Lower leg skin (tissue), 4 donors: ENCODE measurements around the gene GPRIN1. TPM values are rescaled to one million over a fixed set of nuclear protein-coding genes. Genes with fewer than 3 reads are reported as not detected.

Experiments used
- DNase-seq, 2 donors: peaks; one replicate each; pipeline ENCODE4 v3.0.0-alpha.2; 2019; ENCODE audit warnings: low spot score in 2 of 2
- H3K4me3 ChIP-seq: fragments of 200-600 bp; sonication (generic); 2 replicates; pipeline ENCODE4 v1.5.1; 2017; ENCODE audit warnings: mild to moderate bottlenecking, low read depth; ENCODE audit not compliant: poor library complexity, severe bottlenecking
- CTCF ChIP-seq, 3 donors: fragments of 450-650 bp; IDR thresholded peaks; one replicate each; pipeline ENCODE4 v1.5.1; 2016; ENCODE audit warnings: antibody characterized with exemption in 3 of 3, mild to moderate bottlenecking in 3 of 3, moderate library complexity in 2 of 3
- POLR2A ChIP-seq, 2 donors: fragments of 450-650 bp; IDR thresholded peaks; one replicate each; pipeline ENCODE4 v1.6.1; 2016 to 2017; ENCODE audit warnings: antibody characterized with exemption in 2 of 2, mild to moderate bottlenecking in 1 of 2, moderate library complexity in 1 of 2
- WGBS, 2 donors: methylation state at CpG; one replicate each; pipeline ENCODE4 v1.1.5; 2018; 5-methylcytosine and 5-hydroxymethylcytosine counted together
- intact Hi-C: fragments of 100-400 bp; cut with DNase I; formaldehyde crosslinking; loops from one replicate; pipeline ENCODE4 v1.15.0; 2023; ENCODE audit warnings: low total_unique reads
- total RNA-seq, 4 donors: library from RNA; depleted of rRNA; stranded (reverse); fragments of >200 nt; gene quantifications; one replicate each; pipeline ENCODE4 v1.1.0, GENCODE V29; 2016

The GPRIN1 gene
- total RNA-seq, 4 donors from 2014 or later = 0.72 to 1.7 (median 1.5) TPM

GRCh38 chr5:176654856-176655255 is 44.9 kb upstream of the GPRIN1 start:
- TF ChIP-seq POLR2A (IDR thresholded peaks at IDR 0.05) (no peak), CTCF (IDR thresholded peaks at IDR 0.05) (no peak)
- H3K4me3 ChIP-seq = no peak overlapping the region
- intact Hi-C loops = no loop called here
- 80 to 88% methylated on average over 14 of the region's 14 CpGs for WGBS, 2 donors
- no peak for DNase-seq

- DNase-seq = no peak
- intact Hi-C loops = no loop called here
- 54 to 63% methylated on average over 15 to 18 of the region's 18 CpGs for WGBS, 2 donors
- H3K4me3 ChIP-seq = no peak overlapping the region
- TF ChIP-seq POLR2A (IDR thresholded peaks at IDR 0.05) (no peak), CTCF (IDR thresholded peaks at IDR 0.05) (no peak)
These were observed 43.7 kb upstream of the GPRIN1 start for GRCh38 chr5:176653401-176654385.

- no peak for TF ChIP-seq POLR2A (IDR thresholded peaks at IDR 0.05)
- no peak for TF ChIP-seq CTCF (IDR thresholded peaks at IDR 0.05)
- 68 to 87% methylated on average over 8 of the region's 8 CpGs for WGBS, 2 donors
- no peak for DNase-seq
- H3K4me3 ChIP-seq = no peak overlapping the region
- intact Hi-C loops = no loop called here
These were observed 42.2 kb upstream of the GPRIN1 start for GRCh38 chr5:176652136-176652535.

GRCh38 chr5:176651472-176651980 is 41.6 kb upstream of the GPRIN1 start:
- 91% methylated on average over 17 of the region's 17 CpGs for WGBS, 2 donors
- intact Hi-C loops = no loop called here
- no peak overlapping the region for H3K4me3 ChIP-seq
- no peak for DNase-seq
- TF ChIP-seq CTCF (IDR thresholded peaks at IDR 0.05) = no peak
- no peak for TF ChIP-seq POLR2A (IDR thresholded peaks at IDR 0.05)

- no peak for DNase-seq
- TF ChIP-seq CTCF (IDR thresholded peaks at IDR 0.05) (no peak), POLR2A (IDR thresholded peaks at IDR 0.05) (no peak)
- 76 to 78% methylated on average over 8 of the region's 8 CpGs for WGBS, 2 donors
- intact Hi-C loops = no loop called here
- no peak overlapping the region for H3K4me3 ChIP-seq
These were observed 40.5 kb upstream of the GPRIN1 start for GRCh38 chr5:176650354-176650884.
